NCI-H1930 (cell line): ENCODE measurements around the gene NFIL3.
"Not testable (repeated sequence)": the region's sequence is repeated elsewhere in the genome, so short reads cannot be mapped to it uniquely, and the experiment has no call there.

Experiments used
- DNase-seq, 2 experiments: peaks; one replicate each; lab custom pipeline; 2025; lab: John Stamatoyannopoulos, UW

Gene NFIL3

GRCh38 chr9:91423785-91424402 lies at the start of gene NFIL3:
Gene NFIL3 (minus strand): TSS chr9:91423832. CDS start chr9:91410734, 13,098 bp downstream.
- DNase-seq: peak; percentile 37 to 77

- not testable (repeated sequence) for DNase-seq
These were observed 47.9 kb upstream of the NFIL3 start for GRCh38 chr9:91471524-91471923.

- no peak for DNase-seq
These were observed 41.8 kb upstream of the NFIL3 start for GRCh38 chr9:91465420-91465819.

- no peak for DNase-seq
These were observed 35.3 kb upstream of the NFIL3 start for GRCh38 chr9:91458906-91459305.

GRCh38 chr9:91452844-91453243 lies 29.2 kb upstream of the NFIL3 start:
- DNase-seq: no peak

GRCh38 chr9:91451431-91452270 lies 28.0 kb upstream of the NFIL3 start:
- DNase-seq: no peak

- no peak for DNase-seq
These were observed 21.5 kb upstream of the NFIL3 start for GRCh38 chr9:91445135-91445534.

- no peak for DNase-seq
These were observed 20.4 kb upstream of the NFIL3 start for GRCh38 chr9:91443994-91444392.

- DNase-seq: no peak
These were observed 19.8 kb upstream of the NFIL3 start for GRCh38 chr9:91443321-91443993.

- no peak for DNase-seq
These were observed 13.2 kb upstream of the NFIL3 start for GRCh38 chr9:91436841-91437240.

- DNase-seq: no peak
These were observed 9.5 kb upstream of the NFIL3 start for GRCh38 chr9:91433180-91433579.

GRCh38 chr9:91431485-91431884 lies 7.9 kb upstream of the NFIL3 start:
- no peak for DNase-seq

- DNase-seq: no peak
These were observed 5.9 kb upstream of the NFIL3 start for GRCh38 chr9:91429501-91429900.

GRCh38 chr9:91428927-91429351 lies 5.3 kb upstream of the NFIL3 start:
- no peak for DNase-seq

GRCh38 chr9:91428436-91428835 lies 4.8 kb upstream of the NFIL3 start:
- DNase-seq: no peak

- DNase-seq: no peak
These were observed 4.2 kb upstream of the NFIL3 start for GRCh38 chr9:91427873-91428272.

- peak in 1 of 2 experiments; percentile 20 for DNase-seq
These were observed 2.6 kb upstream of the NFIL3 start for GRCh38 chr9:91426123-91426745.

- no peak for DNase-seq
These were observed 1.6 kb upstream of the NFIL3 start for GRCh38 chr9:91425271-91425670.

GRCh38 chr9:91424403-91425176 lies 958 bp upstream of the NFIL3 start:
- DNase-seq: peak; percentile 45 to 48

GRCh38 chr9:91422758-91423711 lies 597 bp downstream of the NFIL3 start:
- DNase-seq: peak; percentile 5 to 13
